ENCODE data around the gene OTOG.

OTOG gene

DNA sequence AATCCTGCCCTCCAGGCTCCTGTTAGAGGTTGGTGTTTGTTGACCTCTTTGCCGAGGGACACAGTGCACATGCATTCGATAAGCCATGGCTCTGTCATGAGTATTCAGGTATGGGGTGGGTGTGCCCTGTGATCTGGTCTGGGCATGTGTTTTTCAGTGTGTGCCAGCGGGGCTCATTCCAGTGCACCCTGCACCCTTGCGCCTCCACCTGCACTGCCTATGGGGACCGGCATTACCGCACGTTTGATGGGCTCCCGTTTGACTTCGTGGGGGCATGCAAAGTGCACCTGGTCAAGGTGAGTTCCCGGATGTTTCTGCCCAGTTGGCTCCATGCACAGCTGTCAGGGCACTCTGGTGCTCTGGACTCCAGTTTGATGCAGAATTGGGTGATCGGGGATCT is 44.2 kb downstream of the OTOG start:
- DNase-seq = no peak

DNA sequence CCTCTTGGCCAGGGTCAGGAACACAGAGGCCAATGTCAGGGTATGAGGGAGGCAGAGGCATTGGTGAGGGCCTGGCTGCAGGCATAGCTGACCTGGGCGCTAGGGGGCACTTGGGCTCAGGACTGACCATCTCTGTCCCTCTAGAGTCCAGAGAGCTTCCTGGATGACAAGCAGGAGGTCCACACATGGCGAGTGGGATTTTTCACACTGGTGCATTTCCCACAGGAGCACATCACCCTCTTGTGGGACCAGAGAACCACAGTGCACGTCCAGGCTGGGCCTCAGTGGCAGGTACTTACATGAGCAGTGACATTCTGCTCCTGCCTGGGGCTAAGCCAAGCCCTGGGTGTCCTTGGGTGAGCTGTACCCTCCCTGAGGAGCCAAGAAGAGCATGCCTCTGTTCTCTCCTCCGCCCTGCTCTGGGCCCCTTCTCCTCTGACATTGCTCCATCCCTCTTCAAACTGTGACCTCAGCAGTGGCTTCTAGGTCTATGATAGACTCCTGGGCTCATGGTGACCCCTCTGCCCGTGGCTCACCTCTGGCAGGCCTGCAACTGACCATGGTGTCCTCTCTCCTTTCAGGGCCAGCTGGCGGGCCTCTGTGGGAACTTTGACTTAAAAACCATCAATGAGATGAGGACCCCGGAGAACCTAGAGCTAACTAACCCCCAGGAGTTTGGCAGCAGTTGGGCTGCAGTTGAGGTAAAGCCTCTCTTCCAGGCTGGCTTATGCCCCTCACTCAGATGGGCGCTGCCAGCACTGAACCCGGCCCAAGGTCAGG is 46.6 kb downstream of the OTOG start:
- no peak for DNase-seq

GRCh38 chr11:17594686-17595192 is 47.7 kb downstream of the OTOG start:
- DNase-seq = no peak

DNA sequence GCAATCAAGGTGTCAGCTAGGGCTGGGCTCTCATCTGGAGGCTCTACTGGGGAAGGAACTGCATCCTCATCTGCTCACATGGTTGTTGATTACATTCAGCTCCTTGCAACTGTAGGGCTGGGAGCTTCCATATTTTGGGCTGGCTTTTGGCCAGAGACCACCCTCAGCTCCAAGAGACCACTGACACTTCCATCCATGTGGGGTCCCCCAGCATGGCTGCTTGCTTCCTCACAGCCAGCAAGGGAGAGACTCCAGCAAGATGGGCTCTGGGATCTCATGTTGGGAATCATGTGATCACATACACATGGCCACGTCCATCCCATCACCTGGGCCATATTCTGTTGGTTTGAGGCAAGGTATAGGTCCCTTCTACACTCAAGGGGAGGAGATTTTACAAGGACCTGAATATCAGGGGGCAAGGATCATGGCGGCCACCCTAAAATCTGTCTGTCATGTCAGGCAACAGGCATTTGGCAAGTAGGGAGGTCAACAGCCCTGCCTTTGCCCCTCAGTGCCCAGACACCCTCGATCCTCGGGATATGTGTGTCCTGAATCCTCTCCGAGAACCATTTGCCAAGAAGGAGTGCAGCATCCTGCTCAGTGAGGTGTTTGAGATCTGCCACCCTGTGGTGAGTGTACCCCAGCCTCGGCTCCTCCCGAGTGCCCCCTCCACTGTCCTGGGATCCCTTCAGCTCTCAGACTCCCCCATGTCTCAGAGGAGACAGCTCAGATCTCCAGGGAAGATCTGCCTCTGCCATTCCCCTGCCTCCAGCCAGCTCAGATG is 48.7 kb downstream of the OTOG start:
- DNase-seq = no peak

DNA sequence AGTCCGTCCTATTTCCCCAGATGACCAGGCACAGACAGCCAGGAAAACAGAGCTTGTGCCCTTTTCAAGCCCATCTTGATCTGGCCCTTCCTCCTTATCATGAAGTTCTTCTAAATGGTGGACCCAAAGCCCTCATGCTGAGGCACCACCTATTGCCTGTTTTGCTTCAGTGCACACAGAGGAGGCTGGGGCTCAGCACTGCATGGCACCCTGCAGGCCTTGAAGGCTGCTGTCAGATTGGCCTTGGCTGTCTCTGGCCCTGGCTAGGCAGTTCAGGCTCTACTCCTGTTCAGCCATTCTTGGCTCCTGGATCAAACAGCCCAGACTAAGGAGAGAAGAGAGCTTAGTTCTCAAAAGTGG is 49.2 kb downstream of the OTOG start:
- no peak for DNase-seq

DNA sequence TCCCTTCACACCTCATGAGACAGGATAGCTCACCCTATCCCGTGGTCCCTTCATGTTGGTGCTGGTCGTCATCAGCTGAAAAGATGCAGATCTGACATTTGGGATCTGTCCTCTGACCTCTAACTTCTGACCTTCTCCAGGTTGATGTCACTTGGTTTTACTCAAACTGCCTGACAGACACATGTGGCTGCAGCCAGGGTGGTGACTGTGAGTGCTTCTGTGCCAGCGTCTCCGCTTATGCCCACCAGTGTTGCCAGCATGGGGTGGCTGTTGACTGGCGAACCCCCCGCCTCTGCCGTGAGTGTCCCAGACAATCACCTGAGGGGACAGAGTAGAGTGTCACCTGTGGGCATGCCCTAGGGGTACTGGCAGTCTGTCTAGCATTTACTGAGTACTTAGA is 49.7 kb downstream of the OTOG start:
- no peak for DNase-seq

DNA sequence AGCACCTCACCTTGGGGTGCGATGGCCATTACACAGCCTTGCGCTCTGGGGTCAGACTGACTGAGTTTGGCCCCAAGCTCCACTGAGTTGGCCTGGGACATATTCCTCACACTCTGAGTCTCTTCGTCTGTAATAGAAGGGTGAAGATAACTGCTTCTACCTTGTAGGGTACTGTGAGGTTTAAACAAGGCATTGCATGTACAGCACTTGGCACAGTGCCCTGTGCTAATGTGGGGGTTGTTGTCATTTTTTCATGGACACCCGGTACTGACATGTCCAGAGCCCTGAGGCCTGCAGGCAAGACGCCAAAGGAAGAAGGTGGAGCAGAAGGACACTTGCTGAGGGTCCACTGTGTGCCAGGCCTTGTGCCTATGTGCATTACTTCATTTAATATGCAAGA is 50.7 kb downstream of the OTOG start:
- no peak for DNase-seq

GRCh38 chr11:17598700-17599459 is 51.8 kb downstream of the OTOG start:
- DNase-seq = peak; percentile 63

DNA sequence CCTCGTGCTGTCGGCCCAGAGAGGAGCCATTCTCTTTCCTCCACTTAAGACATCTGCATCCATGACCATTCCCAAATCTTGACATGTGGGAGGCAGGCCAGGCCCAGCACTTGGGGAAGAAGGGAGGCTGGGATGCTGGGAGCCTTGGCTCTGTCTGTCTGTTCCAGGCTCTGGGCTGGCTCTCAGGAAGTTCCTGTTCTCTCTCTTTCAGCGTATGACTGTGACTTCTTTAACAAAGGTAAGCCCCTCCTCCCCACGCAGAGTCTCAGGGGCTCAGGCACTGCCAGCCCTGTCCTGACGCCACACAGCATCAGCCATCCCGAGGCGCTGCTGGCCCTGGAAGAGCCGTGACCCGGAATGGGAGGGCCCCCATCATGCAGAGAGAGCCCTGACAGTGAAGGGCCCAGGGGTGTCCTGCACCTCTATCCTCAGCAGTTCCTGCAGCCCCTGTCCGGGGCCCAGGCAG is 52.4 kb downstream of the OTOG start:
- DNase-seq = no peak

DNA sequence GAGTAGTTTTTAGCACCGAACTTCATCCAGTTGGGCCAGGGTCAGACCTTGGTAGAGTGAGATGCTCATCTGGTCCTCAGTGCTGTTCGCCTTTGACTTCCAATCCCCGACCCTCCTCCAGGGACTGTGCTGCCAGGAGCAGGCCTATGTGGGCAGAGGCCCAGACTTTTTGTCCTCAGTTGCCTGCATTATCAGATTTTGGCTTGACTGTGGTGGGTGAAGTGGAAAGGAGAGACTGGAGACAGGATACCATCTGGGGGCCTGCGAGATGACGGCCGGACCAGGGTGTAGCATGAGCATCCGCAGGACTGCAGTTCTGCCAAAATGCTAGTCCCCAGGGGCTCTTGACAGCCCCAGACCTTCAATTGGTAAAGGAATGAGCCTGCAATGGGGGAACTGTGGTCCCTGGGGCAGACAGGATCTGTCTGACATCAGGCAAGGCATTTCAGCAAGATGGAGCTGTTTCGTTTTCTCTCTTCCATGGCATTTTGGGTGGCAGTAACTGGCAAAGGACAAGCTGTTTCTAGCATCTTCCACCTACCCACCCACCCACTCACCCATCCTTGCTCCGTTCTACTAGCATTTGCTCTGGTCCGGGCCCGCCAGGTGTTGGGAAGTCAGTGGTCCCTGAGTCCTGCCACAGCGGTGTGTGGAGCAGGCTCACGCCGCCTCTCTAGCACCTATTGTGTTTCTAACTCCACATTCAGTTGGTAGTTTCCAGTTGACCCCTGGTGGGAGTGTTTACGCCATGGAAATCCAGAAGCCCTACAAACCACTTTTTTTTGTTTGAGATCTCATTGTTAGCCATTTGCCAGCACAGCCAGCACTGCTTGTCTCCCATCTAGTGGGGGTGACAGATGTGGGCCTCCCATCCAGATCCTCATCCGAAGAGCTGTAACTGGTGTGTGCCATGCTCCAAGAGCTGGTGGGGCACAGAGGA is 53.5 kb downstream of the OTOG start:
- DNase-seq = no peak

- DNase-seq = no peak
Observed at GRCh38 chr11:17601256-17601671, 54.2 kb downstream of the OTOG start.

- no peak for DNase-seq
Observed at GRCh38 chr11:17601676-17602075, 54.6 kb downstream of the OTOG start.

GRCh38 chr11:17602105-17603001 is 55.3 kb downstream of the OTOG start:
- DNase-seq = no peak

- DNase-seq = no peak
Observed at GRCh38 chr11:17603056-17603825, 56.2 kb downstream of the OTOG start.

DNA sequence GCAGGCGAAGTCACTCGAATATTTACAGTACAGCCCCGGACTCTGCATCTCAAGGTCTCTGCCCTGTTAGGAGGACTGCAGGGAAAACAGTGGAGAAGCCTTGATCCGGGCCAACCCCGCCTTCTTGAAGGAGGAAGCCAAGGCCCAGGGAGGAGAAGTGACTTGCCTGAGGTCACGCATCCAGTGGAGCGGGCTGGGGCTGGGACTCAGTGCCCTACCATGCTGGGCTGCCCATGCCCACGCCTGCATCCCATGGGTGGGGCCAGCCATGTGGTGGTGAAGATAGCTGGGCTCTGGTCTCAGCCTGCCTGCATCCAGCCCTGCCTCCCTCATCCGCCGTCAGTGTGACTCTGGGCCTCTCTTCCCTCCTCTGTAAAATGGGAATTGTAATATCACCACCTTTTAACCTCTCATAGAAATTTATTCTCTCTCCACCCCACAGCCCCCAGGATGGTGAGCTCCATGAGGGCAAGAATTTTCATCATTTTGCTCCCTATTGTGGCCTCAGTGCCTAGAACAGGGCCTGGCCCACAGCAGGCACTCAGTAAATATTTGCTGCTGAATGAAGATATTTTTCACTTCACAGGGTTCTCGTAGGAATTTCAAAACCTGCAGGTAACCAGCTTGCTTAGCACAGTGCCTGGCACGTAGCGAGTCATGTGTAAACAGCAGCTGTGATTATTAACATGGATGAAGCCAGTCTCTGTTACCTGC is 57.3 kb downstream of the OTOG start:
- DNase-seq = no peak

DNA sequence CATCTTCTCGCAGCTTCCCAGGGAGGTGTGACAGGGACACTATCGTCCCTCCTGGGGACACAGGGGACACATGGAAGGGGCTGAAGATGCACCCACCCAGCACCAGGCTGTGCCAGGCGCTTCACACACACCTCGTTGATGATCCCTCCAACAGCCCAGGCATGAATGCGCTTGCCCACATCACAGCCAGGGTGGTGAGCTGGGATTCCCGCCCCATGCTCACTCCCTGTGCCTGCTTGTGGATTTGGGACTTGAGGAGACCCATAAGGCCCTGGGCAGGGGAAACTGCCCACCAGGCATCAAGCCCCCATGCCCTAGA is 57.8 kb downstream of the OTOG start:
- no peak for DNase-seq

DNA sequence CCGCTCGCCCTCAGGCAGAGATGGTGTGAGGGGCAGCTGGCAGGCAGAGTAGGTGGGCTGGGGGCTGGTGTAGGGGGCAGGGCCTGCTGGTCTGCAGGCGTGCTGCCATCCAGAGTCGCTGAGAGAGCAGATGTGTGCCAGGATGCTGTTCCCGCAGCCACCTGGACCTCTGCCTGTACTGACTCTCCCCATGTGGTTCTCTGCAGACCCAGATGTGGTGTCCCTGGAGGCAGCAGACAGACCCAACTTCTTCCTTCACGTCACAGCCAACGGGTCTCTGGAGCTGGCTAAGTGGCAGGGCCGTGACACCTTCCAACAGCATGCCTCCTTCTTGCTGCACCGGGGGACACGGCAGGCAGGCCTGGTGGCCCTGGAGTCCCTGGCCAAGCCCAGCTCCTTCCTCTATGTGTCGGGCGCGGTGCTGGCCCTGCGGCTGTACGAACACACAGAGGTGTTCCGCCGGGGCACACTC is 58.6 kb downstream of the OTOG start:
- DNase-seq = no peak

GRCh38 chr11:17606233-17607082 is 59.4 kb downstream of the OTOG start:
- no peak for DNase-seq

DNA sequence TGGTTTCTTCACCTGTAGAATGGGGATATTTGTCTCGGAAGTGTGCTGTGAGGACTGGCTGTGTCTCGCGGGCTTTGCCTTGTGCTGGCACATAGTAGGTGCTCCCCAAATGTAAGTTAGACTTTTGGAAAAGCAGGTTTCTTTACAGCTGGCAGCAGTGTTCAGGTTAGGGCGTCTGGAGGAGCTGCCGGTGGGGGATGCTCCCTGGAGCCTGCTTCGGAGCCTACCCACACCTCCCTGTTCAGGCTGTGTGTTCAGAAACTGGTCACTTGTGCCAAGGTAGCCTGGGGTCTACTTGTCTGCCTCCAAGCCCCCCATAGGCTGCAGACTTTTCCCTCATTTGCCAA is 60.0 kb downstream of the OTOG start:
- DNase-seq = no peak

Data from activated CD4-positive, alpha-beta T cell treated with anti-CD3 and anti-CD28 coated beads, Interleukin-2, amount 50 U/mL, for 1 hour (primary cell).